Gastrocnemius medialis (tissue), 4 donors: ENCODE results near the gene SPON1.

Experiments used
- CTCF ChIP-seq, 5 experiments: fragments of 450-650 bp in 3 of 5; fragments of 200-600 bp in 2 of 5; sonication (generic) in 2 of 5; IDR thresholded peaks in 4 of 5; conservative IDR thresholded peaks in 1 of 5; 1 replicate in 4 of 5; 2 replicates in 1 of 5; pipeline ENCODE4 v1.5.1; 2016 to 2019; ENCODE audit warnings: antibody characterized with exemption in 5 of 5, mild to moderate bottlenecking in 3 of 5, moderate library complexity in 3 of 5
- POLR2A ChIP-seq, 2 donors: fragments of 450-650 bp; IDR thresholded peaks; one replicate each; pipeline ENCODE4 v1.6.1; 2017; ENCODE audit warnings: antibody characterized with exemption in 2 of 2, mild to moderate bottlenecking in 2 of 2, moderate library complexity in 2 of 2

- TF ChIP-seq CTCF (IDR thresholded peaks at IDR 0.05 in 4 of 5, conservative IDR thresholded peaks at IDR 0.05 in 1 of 5) (no peak), POLR2A (IDR thresholded peaks at IDR 0.05) (no peak)
Observed at GRCh38 chr11:14202251-14203196, 240.0 kb downstream of the SPON1 start.
